Non-pigmented ciliary epithelial cell (primary cell): ENCODE results near the gene PERCC1.
"Not testable (repeated sequence)": the region's sequence is repeated elsewhere in the genome, so short reads cannot be mapped to it uniquely, and the experiment has no call there.

ENCODE experiments used
- DNase-seq: peaks from one replicate; pipeline ENCODE4 v3.0.0-alpha.2; 2010; ENCODE audit warnings: low read depth

The PERCC1 gene

DNA sequence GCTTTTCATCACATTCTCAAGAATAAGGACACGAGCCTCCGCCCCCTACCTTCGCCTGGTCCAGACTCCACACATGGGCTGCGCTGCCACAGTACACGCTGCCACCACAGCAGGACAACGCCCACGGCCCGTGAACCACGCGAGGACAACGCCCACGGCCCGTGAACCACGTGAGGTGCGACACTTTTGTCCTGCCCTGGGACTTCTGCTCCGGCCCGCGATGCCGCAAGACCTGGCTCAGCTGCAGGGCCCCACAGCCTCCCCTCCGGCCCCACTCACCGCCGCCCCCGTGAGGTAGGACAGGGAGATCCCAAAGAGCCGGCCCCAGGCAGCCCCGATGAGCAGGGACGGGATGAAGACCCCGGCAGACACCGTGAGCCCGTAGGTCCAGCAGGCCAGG, 19.3 kb downstream of the PERCC1 start:
- no peak for DNase-seq

DNA sequence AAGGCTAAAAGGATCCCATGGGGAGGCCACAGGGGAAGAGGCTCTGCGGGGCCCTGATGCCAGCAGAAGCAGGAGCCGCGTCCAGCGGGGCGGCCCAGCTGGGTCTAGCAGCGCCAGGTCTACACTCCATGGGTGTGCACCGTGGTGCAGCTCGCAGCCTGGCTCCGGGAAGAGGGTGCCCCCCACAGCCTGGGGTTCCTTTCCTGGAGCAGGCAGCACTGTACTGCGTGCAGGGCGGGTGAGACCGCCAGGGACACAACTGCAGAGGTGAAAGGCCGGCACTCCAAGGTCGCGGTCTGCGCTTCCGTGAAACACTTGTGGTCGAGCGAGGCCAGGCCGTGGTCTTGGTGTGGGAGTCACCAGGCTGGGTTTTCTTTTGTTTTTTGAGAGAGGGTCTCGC, 20.0 kb downstream of the PERCC1 start:
- no peak for DNase-seq

DNA sequence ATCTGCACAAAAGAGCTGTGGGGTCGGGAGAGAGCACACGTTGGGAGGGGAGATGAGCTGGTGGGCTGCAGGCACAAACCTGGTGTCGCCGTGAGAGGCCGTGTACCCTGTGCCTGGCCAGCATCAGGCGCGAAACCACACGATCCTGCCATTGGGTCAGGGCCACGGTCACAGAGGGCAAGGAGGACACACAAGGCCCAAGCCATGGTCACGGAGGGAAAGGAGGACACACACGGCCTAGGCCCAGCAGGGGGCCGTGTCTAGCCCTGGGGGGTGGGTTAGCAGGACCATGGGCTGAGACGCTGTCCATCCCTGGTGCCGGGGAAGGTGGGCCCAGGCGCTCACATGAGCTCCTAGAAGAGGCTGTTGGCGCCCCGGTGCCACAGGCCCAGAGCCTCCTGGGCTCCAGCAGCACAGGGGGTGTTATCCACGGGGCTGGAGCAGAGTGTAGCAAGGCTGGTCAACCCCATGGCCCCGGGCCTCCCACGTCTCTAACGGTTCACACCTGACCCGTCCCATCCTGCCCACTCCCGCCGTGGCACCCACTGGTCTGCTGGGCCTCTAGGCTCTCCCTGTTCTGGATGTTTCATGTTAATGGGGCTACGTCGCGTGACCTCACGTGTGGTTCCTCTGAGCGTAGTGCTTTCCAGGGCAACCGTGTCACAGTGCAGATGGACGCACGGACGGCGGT, 21.0 kb downstream of the PERCC1 start:
- DNase-seq, result no peak

DNA sequence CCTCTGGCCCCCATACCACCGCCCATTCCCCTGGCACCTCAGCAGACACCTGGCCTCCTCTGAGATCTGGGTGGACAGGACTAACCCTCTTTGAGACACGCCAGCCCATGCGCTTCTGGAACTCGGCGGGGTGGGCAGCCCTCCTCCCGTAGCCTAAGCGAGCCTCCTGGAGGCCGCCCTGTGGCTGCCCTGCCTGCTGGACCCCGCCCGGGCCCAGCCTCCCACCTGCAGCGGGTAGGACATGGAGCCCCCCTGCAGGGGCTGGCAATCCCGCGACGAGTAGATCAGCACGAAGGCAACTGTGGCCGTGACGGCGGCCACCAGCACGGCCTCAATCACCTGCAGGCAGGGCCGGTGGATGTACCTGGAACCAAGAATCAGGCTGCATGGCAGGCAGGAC, 21.7 kb downstream of the PERCC1 start:
- no peak for DNase-seq

DNA sequence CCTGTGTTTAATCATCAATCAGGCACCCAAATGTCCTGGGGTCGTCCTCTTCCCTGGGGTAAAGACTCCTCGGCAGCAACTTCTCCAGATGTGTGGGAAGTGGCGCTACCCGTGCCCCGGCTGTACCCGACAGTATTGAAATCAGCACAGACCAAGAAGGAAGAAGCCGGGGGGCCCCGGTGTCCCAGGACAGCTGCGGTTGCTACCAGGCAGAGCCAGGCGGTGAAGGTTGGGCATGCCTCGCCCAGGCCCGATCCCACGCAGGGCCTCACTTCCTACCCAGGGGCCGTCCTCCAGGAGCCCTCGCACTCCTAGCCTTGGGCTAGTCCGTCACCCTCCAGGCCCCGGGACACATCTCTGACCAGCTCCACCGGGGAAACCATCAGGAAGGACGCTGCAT, 22.4 kb downstream of the PERCC1 start:
- no peak for DNase-seq

DNA sequence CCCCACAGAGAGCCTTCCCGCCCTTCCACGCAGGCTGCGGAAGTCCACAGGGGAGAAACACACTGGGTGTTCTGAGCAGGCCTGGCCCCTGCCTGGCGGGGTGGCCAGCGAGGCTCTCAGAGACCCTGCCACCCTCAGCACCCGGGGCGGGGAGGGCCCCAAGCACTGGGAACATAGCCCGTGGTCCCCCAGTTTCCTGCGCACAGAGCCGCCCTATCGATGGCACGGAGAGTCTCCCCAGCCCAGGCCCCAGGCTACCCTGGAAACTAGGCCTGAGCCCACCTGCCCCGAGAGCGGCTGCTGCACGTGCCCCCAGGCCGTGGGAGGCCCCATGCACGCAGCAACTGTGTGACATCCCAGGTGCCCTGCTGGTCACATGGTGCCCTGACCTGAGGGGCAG, 23.7 kb downstream of the PERCC1 start:
- DNase-seq, result no peak

DNA sequence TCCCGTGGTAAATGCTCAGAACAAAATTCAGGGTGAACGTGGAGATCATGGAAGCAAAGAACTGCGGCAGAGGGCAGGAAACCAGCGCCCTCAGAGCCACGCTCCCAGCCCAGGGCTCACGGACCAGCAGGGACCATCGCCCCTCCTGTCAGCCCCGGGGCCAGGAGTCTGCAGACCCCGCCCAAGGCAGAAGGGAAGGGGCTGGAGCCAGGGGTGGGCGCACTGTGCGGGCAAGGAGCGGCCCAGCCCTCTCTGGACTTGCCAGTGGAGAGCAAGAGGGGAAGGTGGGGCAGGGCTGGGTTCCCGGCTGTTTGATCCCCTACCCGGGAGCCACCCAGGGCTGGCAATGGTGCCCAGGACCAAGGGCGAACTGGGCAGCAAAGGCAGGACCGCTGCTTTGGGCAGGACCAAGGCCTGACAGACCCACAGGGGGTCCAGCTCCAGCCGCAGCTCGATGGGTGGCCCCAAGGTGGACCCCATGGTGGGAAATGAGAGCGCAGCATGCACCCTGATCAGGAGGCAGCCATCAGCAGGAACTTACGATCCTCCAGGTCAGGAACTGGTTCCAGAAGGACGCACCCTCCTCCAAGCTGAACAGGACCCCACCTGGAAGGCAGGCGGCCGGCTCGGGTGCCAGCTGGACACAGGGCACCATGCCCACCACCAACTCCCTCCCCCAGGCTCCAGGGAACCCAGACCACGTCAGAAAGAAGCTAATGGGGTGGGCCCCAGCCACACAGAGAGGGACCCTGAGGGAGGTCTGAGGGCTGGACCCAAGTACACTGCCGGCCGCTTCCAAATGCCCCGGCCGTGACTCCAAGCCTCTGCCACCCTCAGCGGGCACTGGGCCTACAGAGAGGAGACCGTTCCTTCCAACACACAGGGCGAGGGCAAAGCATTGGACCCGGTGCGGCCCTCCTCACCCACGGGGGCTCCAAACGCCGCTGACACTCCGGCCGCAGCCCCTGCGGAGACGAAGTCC, 24.6 kb downstream of the PERCC1 start:
- no peak for DNase-seq

DNA sequence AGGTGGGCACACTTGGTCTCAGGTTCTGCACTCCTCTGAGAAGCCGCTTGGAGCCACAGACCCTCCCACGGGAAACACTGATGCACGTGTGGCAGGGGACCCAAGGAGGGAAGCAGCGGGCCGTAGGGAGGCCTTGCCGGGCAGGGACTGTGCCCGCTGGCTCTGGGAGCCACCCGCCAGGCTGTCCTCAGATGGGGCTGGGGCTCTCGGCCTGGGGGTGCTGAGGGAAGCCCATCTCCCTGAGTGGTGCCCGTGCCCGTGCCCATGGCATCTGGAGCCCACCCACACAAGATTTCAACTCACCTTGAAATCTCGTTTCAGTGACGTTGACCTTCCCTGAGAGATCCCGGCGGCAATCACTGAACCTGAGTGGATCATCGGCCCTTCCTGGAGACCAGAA, 26.1 kb downstream of the PERCC1 start:
- no peak for DNase-seq

DNA sequence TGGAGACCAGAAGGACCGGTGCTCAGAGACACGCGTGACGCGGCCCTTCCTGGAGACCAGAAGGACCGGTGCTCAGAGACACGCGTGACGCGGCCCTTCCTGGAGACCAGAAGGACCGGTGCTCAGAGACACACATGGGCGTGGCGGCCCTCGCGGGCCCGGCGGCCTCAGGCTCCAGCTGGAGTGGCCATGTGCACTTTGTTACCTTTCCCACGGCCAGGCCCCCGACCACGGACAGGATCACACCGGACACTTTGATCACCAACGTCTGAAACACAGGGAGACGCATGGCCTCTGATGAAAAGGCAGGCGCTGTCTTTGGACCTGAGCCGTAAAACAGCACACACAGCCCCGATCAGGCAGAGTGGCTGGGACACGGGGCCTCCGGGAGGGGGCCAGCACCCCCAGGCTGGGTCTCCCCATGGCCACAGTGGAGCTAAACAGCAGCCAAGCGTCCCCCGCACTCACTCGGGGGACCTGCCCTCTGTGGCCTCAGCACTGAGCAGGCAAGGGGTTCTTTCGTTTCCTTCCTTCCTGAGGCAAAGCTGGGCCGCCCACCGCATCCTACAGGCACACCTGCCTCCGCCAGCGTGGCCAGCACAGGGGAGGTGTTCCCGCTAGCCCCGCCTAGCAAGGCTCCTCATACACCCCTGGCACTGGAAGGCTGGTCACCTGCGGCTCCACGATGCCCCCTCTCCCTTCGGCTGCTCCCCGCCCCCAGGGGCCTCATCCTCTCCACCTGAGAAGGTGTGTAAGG, 26.8 kb downstream of the PERCC1 start:
- DNase-seq, result no peak

DNA sequence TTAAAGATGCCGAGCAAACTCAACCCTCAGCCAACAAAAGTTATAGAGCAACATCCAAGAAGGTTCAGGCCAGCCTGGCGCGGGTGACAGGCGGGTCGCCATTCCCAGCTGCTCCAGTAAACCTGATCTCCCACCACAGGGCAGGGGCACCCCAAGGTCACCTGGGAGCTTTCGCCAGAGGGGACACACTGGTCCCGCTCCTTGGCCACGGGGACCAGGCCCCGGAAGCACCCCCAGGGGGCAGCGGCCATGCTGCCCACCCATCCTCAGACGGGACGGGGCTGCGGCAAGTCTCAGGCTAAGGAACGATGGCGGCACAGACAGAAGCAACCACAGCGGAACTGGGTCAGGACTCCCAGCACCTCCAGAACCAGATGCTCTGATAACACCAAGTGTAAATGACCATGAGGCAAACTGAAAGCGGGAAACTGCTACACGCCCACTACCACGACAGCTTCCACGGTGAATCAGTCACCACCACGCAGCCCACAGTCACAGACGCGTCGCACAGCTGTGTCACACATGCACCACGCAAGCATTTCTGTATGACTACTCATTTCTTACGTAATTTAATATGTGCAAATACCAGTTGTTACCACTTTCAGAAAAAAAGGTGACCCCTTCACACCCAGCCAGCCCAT, 27.6 kb downstream of the PERCC1 start:
- no peak for DNase-seq

DNA sequence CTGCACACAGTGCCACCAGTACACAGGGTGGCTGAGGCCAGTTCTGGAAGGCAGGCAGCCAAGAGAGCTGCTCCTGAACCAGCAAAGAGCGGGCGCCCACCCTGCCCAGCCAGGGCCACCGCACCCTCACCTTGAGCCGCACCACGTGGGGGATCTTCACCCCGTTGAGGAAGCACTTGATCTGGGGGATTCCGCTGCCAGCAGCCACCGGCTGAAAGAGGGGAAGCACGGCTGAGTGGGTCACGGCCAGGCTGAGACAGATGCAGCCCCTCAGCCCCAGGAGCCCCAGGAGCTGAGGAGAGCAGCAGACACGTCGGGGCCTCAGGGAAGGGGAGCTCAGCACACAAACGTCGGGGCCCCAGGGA, 28.1 kb downstream of the PERCC1 start:
- no peak for DNase-seq

DNA sequence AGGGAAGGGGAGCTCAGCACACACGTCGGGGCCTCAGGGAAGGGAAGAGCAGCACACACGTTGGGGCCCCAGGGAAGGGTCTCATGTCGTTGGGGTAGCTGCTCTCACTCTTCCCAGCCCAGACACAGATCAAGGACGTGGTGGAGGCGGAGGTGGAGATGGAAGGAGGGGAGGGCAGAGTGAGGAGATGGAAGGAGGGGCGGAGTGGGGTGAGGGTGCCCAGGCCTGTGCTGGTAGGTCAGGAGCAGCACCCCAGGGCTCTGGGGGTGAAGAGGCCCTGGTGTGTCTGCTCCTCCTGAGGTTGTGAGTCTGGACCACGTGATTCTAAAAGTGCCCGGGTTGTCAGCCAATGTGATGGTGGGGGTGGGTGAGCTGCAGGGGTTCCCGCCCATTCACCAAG, 29.1 kb downstream of the PERCC1 start:
- DNase-seq, result no peak

DNA sequence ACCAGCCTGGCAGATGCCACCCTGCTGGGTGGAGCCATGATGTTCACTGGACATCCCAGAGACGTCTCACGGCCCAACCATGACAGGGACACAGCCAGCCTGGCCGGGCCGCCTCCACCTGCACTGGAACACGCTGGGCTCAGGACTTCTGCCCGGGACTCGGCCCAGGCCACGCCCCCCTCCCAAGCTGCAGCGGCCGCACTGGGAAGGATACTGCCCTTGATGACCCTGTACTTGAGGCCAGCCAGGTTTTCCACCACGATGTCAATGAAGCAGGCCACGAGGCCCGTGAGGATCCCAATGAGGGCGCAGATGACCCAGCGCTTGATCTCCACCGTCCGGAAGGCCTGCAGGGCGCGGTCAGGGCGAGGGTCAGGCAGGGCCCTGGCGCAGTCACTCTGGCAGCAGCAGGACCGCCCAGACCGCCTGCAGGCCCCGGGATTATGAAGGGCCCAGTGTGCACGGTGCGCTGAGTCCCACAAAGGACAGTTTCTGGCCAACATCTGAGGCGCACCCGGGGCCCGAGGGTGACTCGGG, 29.8 kb downstream of the PERCC1 start:
- DNase-seq, result no peak

DNA sequence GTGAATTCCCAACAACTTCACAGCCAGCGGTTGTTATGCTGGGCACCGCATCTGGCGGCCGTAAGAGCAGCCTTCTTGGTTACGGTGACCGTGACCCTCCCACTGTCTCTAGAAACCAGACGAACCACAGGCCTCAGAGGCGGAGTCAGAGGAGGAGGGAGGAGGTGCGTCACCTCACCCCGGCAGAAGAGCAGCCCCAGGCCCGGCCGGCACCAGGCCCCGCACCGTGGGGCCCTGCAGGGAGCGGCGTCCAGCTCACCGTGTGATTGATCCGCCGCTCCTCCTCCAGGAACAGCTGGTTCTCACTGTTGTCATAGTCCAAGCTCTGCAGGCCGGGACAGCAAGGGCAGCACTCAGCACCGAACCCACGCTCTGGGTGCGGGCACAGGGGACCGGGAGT, 30.3 kb downstream of the PERCC1 start:
- DNase-seq, result no peak

DNA sequence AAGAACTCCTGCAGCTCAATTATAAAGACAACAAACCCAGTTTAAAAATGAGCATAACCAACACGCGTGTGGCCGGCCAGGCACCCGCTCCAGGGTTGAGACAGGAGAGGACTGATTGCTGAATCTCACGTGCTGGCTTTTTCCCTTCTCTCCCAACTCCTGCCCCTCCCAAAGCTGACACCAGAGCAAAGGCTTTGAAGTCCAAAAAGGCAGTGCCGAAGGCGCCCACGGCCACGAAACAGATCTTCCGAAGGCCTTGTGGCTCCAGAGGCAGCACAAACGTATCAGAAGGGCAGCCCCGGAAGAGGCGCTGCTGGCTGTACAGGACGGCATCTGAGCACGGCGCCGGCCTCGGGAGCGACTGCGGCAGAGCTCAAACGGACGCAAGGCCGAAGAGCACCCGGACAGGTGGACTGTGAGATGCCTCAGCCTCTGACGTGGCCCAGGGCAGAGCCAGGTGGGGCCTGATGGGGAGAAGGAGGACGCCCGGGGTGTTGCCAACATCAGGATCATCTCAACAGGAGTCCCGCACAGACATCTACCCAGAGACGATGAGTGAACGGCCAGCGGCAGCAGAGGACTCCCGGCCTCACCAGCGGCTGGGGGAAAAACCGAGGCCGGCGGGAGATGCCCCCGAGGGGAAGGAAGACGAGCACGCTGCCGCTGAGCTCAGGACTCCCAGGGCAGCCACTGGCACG, 33.5 kb downstream of the PERCC1 start:
- no peak for DNase-seq

DNA sequence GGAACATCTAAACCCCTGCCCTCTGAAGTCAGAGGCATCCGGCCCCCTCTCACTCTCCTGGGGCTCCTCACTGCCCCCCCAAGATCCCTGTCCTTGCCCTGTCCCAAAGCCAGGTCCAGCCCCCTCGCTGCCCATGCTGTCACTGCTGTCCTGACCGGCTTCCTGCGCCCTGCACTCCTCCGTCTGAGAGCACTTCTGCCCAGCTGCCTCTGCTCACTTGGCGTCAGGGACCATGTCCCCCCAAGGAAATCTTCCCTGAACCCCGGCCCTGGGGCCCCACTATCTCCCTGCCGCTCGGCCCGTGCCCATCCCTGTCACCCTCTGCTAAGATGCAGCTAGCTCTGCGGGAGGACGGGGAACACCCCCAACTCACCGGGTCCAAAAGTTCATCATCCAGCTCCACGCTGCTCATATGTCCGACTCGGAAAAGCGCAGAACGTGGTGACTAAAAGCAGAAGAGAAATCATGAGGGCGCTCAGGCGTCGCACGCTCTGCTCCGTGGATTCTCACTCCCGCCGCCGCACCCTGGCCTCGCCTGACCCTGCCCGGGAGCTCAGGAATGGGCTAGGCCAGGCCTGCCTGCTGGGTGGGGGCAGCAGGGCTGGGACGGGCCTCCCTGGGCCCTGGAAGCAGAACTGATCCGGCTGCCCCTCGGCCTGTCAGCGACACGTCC, 34.2 kb downstream of the PERCC1 start:
- DNase-seq, result no peak

DNA sequence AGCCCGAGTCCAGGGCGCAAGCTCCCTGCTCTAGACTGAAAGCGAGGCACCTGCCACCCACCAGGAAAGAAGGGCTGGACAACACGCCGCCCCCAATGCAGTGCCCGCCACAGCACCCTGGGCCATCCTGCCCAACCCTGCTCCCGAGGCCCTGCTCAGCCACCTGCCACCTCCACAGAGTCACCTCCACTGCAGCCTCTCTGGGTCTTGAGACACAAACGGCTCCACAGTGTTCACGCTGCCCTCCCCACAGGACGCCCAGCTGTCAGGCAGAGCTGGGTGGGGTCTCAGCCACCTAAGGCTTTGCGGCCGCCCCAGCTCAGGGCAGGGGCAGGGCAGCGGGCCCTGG, 34.7 kb downstream of the PERCC1 start:
- DNase-seq, result no peak

DNA sequence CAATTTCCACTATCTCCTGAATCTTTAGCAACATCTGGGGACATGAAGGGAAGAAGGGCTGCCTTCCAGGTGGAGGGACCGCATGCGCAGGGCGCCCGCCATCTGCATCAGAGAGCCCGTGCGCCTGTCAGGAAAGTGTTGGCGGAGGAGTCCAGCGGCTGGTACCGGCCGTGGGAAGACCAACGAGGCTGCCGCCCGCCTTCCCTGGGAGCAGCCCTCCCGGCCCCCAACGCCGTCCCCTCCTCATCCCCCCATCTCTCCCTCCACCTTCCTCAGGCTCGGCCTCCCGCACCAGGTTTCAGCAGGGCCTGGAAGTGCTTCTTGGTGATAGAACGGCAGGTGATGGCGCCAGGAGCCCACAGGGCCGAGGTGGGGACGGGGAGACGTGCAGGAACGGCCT, 35.2 kb downstream of the PERCC1 start:
- no peak for DNase-seq

DNA sequence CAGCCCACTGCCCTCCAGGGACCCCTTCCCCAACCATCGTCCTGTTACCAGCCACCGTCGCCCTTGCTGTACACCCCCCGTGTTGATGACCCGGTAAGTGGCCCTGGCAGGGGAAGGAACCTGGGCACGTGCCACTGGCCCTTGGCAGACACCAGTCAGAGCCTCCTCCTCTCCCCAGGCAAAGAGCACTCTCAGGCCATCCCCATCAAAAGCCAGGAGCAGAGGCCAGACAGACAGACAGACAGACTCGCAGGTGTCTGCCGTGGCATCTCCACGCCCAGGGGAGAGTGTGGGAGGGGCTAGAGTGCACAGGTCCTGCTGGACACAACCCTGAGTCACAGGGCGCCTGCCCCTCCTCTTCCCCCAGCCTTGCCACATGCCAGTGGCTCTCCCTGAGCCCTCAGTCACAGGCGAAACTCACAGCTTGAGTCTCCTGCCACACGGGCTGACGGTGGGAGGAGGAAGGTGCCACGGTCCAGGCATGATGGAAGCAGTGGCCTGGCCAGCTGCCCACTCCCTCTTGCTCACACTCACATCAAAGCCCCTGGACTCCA, 36.2 kb downstream of the PERCC1 start:
- DNase-seq, result no peak

DNA sequence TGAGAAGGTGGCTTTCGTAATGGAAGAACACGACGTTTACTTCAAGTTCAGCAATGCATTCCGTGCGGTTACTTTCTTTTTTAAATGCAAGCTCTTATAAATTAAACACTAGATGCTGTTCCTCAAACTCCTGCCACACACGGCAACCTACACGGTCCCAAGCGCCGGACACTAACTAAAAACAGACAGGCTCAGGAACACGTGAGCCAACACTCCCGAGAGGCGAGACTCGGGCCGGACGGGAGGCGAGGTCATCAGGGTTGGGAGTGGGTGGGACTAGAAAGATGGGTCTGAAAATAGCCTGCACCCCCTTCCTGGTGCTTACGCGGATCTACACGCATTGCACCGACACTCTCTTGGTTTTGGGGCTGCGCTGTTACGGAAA, 37.5 kb downstream of the PERCC1 start:
- DNase-seq, result no peak

DNA sequence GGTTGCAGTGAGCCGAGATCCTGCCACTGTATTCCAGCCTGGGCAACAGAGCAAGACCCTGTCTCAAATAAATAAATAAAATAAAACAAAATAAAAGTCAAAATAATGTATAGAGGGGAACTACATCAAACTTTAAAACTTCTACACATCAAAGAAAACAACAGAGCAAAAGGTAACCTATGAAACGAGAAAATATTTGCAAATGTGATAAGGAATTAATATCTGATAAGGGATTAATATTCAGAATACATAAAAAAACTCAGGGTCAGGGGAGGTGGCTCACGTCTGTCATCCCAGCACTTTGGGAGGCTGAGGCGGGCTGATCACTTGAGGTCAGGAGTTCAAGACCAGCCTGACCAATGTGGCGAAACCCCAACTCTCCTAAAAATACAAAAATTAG, 38.3 kb downstream of the PERCC1 start:
- DNase-seq, result not testable (repeated sequence)
